Breast epithelium (tissue), 4 donors: ENCODE results near the gene EML5. TPM values are rescaled to one million over a fixed set of nuclear protein-coding genes. Genes with fewer than 3 reads are reported as not detected.

Source experiments
- DNase-seq, 2 donors: peaks; one replicate each; pipeline ENCODE4 v3.0.0-alpha.2; 2019; ENCODE audit warnings: low spot score in 2 of 2
- H3K27ac ChIP-seq, 2 donors: fragments of 200-600 bp; sonication (generic) in 1 of 2; one replicate each; pipeline ENCODE4 v1.5.1; 2016 to 2019; ENCODE audit warnings: mild to moderate bottlenecking in 1 of 2
- H3K27me3 ChIP-seq, 2 donors: fragments of 200-600 bp; sonication (generic) in 1 of 2; one replicate each; pipeline versions ENCODE4 v1.5.1 to v1.6.0; 2017 to 2019; ENCODE audit warnings: control low read depth in 1 of 2, mild to moderate bottlenecking in 1 of 2
- H3K36me3 ChIP-seq: fragments of 200-600 bp; one replicate; pipeline ENCODE4 v1.5.1; 2019
- H3K4me1 ChIP-seq, 2 donors: fragments of 200-600 bp; sonication (generic); one replicate each; pipeline ENCODE4 v1.5.1; 2016 to 2019; ENCODE audit warnings: control low read depth in 1 of 2
- H3K4me3 ChIP-seq, 3 donors: fragments of 200-600 bp; sonication (generic); 1 replicate in 2 of 3; 2 replicates in 1 of 3; pipeline ENCODE4 v1.5.1; 2016 to 2019; ENCODE audit warnings: mild to moderate bottlenecking in 3 of 3, moderate library complexity in 2 of 3
- H3K9me3 ChIP-seq, 2 donors: fragments of 200-600 bp; sonication (generic) in 1 of 2; one replicate each; pipeline ENCODE4 v1.5.1; 2016 to 2019; ENCODE audit warnings: control low read depth in 1 of 2
- CTCF ChIP-seq, 3 donors: fragments of 450-650 bp; IDR thresholded peaks; one replicate each; pipeline ENCODE4 v1.5.1; 2016 to 2017; ENCODE audit warnings: antibody characterized with exemption in 3 of 3, mild to moderate bottlenecking in 3 of 3, moderate library complexity in 3 of 3
- POLR2A ChIP-seq: fragments of 450-650 bp; IDR thresholded peaks from one replicate; pipeline ENCODE4 v1.6.1; 2016; ENCODE audit warnings: antibody characterized with exemption, mild to moderate bottlenecking, moderate library complexity
- POLR2AphosphoS5 ChIP-seq, 3 donors: sonication (generic); formaldehyde crosslinking; IDR thresholded peaks; one replicate each; pipeline ENCODE4 v1.6.1; 2017; ENCODE audit warnings: antibody characterized with exemption in 3 of 3
- intact Hi-C: fragments of 100-400 bp; cut with DNase I; formaldehyde crosslinking; loops from one replicate; pipeline ENCODE4 v1.15.1; 2023; ENCODE audit warnings: low total_unique reads
- total RNA-seq, 3 donors: library from RNA; depleted of rRNA; stranded (reverse); fragments of >200 nt; gene quantifications; one replicate each; pipeline ENCODE4 v1.1.0, GENCODE V29; 2016

EML5 gene
- total RNA-seq, 3 donors from 2014 or later = 0.96 to 5.6 (median 4.3) TPM

DNA sequence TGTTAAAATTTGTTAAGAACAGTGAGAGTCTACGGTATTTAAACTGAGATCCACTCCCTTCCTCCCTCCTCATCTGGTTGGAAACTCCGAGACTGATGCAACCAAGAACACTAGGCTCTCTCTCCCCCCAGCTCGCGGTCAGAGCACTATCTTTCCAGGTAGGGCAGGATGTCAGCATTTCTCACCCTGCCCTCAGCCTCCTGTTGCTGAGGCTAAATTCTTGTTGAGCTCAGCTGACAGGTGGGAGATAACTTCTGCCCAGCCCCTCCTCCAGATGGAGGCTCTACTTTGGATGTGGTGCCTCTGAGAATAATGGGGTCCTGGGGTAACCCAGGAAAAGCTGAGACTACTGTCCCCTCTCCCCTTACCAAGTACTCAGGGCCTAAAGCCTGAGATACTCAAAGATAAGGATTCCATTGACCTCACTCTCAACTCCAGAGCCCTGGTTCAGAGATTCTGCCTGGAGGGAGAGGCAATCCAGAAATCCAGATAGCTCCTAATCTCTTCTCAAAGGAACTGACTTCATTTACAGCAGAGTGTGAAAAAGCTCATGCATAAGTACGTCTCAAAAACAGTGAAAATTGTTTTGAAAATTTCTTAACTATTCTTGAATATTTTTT, 110.1 kb downstream of the EML5 start:
- intact Hi-C loops = no loop called here

GRCh38 chr14:88681755-88682494, 110.8 kb downstream of the EML5 start:
- H3K4me1 ChIP-seq = no peaks in the 10 kb centered on the region
- TF ChIP-seq POLR2AphosphoS5 (IDR thresholded peaks at IDR 0.05) (no peak), CTCF (IDR thresholded peaks at IDR 0.05) (no peak), POLR2A (no peak)
- no peaks in the 10 kb centered on the region for H3K9me3 ChIP-seq
- no peak for DNase-seq
- H3K27me3 ChIP-seq = no peaks in the 10 kb centered on the region
- intact Hi-C loops = no loop called here
- no peaks in the 10 kb centered on the region for H3K36me3 ChIP-seq
- no peak overlapping the region for H3K27ac ChIP-seq
- H3K4me3 ChIP-seq = no peak overlapping the region

More for the DNA sequence above, 110.1 kb downstream of the EML5 start:
- Histone ChIP-seq H3K4me1 (no peaks in the 10 kb centered on the region), H3K36me3 (no peaks in the 10 kb centered on the region), H3K9me3 (no peaks in the 10 kb centered on the region), H3K27ac (no peak overlapping the region), H3K27me3 (no peaks in the 10 kb centered on the region), H3K4me3 (no peak overlapping the region)
- no peak for DNase-seq
- TF ChIP-seq CTCF (IDR thresholded peaks at IDR 0.05) (no peak), POLR2AphosphoS5 (IDR thresholded peaks at IDR 0.05) (no peak), POLR2A (no peak)

GRCh38 chr14:88669346-88669745, 123.4 kb downstream of the EML5 start:
- intact Hi-C loops = no loop called here

DNA sequence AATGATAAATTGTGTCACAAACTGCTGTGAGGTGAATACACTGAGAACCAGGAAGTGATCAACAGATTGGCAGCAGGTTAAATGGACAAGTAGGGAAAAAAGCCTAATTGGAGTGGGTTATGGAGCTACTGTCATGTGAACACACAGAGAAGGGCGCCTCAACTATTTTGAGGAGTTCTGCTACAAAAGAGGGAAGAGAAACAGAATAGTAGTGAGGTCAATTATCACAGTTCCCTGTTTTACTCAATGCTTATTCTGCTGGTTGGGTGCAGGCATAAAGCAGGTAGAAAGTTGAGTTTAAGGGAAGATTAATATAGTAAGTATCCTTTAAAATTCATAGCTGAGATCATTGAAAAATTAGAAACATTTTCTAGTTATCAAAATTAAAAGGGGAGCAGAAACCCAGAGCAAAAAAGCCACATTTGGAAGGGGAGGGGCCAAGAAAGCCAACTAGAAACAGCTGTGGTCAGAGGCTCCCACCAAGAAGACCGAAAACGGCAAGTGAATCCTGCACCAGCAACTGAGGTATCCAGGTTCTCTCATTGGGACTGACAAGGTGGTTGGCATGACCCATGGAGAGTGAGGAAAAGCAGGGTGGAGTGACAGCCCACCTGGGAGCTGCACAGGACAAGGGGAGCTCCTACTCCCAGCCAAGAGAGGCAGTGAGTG, 124.2 kb downstream of the EML5 start:
- no peaks in the 10 kb centered on the region for H3K27me3 ChIP-seq
- H3K36me3 ChIP-seq = no peaks in the 10 kb centered on the region
- no peak overlapping the region for H3K4me3 ChIP-seq
- TF ChIP-seq CTCF (IDR thresholded peaks at IDR 0.05) = no peak
- TF ChIP-seq POLR2A = no peak
- TF ChIP-seq POLR2AphosphoS5 (IDR thresholded peaks at IDR 0.05) = no peak
- no peaks in the 10 kb centered on the region for H3K4me1 ChIP-seq
- H3K9me3 ChIP-seq = no peaks in the 10 kb centered on the region
- intact Hi-C loops = no loop called here
- H3K27ac ChIP-seq = no peak overlapping the region
- no peak for DNase-seq

More at GRCh38 chr14:88669346-88669745, 123.4 kb downstream of the EML5 start:
- no peaks in the 10 kb centered on the region for H3K9me3 ChIP-seq
- H3K36me3 ChIP-seq = no peaks in the 10 kb centered on the region
- no peak overlapping the region for H3K27ac ChIP-seq
- no peak for TF ChIP-seq POLR2AphosphoS5 (IDR thresholded peaks at IDR 0.05)
- no peak for TF ChIP-seq POLR2A
- no peak for TF ChIP-seq CTCF (IDR thresholded peaks at IDR 0.05)
- DNase-seq = no peak
- no peaks in the 10 kb centered on the region for H3K27me3 ChIP-seq
- H3K4me1 ChIP-seq = no peaks in the 10 kb centered on the region
- no peak overlapping the region for H3K4me3 ChIP-seq
